GM23338 (cell line): Measurements from ENCODE around the gene TLE1. TPM values are rescaled to one million over a fixed set of nuclear protein-coding genes. Genes with fewer than 3 reads are reported as not detected.

Experiments used
- CREB1 ChIP-seq: fragments of 250-450 bp; sonication (Bioruptor Pico); IDR thresholded peaks from 2 replicates; pipeline ENCODE4 v1.5.0; 2020; ENCODE audit warnings: low read depth, mild to moderate bottlenecking, moderate library complexity
- EZH2phosphoT487 ChIP-seq: fragments of 200-600 bp; sonication (generic); IDR thresholded peaks from one replicate; pipeline ENCODE4 v1.8.1; 2018; ENCODE audit warnings: antibody characterized with exemption; ENCODE audit not compliant: unreplicated experiment
- NANOG ChIP-seq: IDR thresholded peaks from 2 replicates; pipeline ENCODE4 v1.6.1; 2016; ENCODE audit warnings: antibody characterized with exemption, borderline replicate concordance
- POLR2AphosphoS5 ChIP-seq: IDR thresholded peaks from 2 replicates; pipeline ENCODE4 v1.6.1; 2016; ENCODE audit warnings: antibody characterized with exemption, low read depth
- ZNF114 ChIP-seq: fragments of 250-450 bp; sonication (Bioruptor Pico); IDR thresholded peaks from 2 replicates; pipeline ENCODE4 v1.5.0; 2020; ENCODE audit warnings: mild to moderate bottlenecking, moderate library complexity
- ZNF331 ChIP-seq: fragments of 250-450 bp; sonication (Bioruptor Pico); IDR thresholded peaks from 2 replicates; pipeline ENCODE4 v1.5.0; 2020; ENCODE audit warnings: low read depth, mild to moderate bottlenecking, moderate library complexity
- polyA plus RNA-seq: library from polyadenylated mRNA; unstranded; fragments of >200 nt; fragmentation: Nextera tagmentation; extraction: Ambion mirVana; gene quantifications from 2 replicates; pipeline ENCODE4 v1.2.1, GENCODE V29; 2016
- total RNA-seq: library from RNA; depleted of rRNA; stranded (reverse); fragments of >200 nt; shearing (Covaris generic); gene quantifications from 2 replicates; pipeline ENCODE4 v1.2.3, GENCODE V29; 2014
- TF ChIP-seq, protein P1 (sequence below): fragments of 250-450 bp; sonication (Bioruptor Pico); IDR thresholded peaks from 2 replicates; pipeline ENCODE4 v1.5.0; 2020; ENCODE audit warnings: mild to moderate bottlenecking, moderate library complexity
- TF ChIP-seq, protein P2 (sequence below): IDR thresholded peaks from 2 replicates; pipeline ENCODE4 v1.6.1; 2016; ENCODE audit warnings: antibody characterized with exemption
- TF ChIP-seq, protein P3 (sequence below): IDR thresholded peaks from one replicate; pipeline ENCODE4 v1.6.1; 2018; ENCODE audit warnings: antibody characterized with exemption; ENCODE audit not compliant: unreplicated experiment

The TLE1 gene
- total and polyA plus RNA-seq, 2 experiments from 2014 or later: 58.1 to 132 TPM

DNA sequence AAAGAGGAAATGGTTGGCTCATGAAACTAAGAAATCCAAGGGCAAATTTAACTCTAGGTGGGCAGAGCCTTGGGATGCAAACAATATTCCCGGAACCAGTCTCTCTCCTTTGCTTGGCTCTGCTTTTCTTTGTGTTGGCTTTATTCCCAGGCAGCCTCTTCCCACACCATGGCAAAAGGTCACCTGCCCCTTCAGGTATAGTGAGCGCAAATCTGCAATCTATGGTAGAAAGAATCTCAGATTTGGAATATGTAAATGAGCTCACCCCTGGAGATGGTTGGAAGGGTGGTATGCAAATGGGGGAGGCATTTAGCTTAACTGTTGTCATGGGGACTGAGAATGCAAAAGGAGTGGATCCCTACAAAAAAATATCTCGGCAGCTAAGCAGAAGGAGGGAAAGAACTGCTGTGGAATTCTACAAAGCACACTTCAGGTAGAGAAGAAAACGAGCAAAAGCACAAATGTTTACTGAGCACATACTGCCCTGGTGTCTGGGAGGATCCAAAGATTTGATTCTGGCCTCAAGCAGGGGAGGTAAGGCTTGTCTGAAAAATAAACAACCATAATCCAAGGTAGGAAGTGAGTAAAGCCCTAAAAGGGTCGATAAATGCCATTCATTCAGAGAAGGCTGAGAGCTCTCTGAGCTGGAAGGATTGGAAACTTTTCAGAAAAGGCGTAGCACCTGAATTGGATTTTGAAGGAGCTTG lies 139.7 kb downstream of the TLE1 start (continued):
- TF ChIP-seq, protein P1, sequence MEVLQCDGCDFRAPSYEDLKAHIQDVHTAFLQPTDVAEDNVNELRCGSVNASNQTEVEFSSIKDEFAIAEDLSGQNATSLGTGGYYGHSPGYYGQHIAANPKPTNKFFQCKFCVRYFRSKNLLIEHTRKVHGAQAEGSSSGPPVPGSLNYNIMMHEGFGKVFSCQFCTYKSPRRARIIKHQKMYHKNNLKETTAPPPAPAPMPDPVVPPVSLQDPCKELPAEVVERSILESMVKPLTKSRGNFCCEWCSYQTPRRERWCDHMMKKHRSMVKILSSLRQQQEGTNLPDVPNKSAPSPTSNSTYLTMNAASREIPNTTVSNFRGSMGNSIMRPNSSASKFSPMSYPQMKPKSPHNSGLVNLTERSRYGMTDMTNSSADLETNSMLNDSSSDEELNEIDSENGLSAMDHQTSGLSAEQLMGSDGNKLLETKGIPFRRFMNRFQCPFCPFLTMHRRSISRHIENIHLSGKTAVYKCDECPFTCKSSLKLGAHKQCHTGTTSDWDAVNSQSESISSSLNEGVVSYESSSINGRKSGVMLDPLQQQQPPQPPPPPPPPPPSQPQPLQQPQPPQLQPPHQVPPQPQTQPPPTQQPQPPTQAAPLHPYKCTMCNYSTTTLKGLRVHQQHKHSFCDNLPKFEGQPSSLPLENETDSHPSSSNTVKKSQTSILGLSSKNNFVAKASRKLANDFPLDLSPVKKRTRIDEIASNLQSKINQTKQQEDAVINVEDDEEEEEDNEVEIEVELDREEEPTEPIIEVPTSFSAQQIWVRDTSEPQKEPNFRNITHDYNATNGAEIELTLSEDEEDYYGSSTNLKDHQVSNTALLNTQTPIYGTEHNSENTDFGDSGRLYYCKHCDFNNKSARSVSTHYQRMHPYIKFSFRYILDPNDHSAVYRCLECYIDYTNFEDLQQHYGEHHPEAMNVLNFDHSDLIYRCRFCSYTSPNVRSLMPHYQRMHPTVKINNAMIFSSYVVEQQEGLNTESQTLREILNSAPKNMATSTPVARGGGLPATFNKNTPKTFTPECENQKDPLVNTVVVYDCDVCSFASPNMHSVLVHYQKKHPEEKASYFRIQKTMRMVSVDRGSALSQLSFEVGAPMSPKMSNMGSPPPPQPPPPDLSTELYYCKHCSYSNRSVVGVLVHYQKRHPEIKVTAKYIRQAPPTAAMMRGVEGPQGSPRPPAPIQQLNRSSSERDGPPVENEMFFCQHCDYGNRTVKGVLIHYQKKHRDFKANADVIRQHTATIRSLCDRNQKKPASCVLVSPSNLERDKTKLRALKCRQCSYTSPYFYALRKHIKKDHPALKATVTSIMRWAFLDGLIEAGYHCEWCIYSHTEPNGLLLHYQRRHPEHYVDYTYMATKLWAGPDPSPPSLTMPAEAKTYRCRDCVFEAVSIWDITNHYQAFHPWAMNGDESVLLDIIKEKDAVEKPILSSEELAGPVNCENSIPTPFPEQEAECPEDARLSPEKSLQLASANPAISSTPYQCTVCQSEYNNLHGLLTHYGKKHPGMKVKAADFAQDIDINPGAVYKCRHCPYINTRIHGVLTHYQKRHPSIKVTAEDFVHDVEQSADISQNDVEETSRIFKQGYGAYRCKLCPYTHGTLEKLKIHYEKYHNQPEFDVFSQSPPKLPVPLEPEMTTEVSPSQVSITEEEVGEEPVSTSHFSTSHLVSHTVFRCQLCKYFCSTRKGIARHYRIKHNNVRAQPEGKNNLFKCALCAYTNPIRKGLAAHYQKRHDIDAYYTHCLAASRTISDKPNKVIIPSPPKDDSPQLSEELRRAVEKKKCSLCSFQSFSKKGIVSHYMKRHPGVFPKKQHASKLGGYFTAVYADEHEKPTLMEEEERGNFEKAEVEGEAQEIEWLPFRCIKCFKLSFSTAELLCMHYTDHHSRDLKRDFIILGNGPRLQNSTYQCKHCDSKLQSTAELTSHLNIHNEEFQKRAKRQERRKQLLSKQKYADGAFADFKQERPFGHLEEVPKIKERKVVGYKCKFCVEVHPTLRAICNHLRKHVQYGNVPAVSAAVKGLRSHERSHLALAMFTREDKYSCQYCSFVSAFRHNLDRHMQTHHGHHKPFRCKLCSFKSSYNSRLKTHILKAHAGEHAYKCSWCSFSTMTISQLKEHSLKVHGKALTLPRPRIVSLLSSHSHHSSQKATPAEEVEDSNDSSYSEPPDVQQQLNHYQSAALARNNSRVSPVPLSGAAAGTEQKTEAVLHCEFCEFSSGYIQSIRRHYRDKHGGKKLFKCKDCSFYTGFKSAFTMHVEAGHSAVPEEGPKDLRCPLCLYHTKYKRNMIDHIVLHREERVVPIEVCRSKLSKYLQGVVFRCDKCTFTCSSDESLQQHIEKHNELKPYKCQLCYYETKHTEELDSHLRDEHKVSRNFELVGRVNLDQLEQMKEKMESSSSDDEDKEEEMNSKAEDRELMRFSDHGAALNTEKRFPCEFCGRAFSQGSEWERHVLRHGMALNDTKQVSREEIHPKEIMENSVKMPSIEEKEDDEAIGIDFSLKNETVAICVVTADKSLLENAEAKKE (CRISPR knock-in tag): no peak
- TF ChIP-seq, protein P2, sequence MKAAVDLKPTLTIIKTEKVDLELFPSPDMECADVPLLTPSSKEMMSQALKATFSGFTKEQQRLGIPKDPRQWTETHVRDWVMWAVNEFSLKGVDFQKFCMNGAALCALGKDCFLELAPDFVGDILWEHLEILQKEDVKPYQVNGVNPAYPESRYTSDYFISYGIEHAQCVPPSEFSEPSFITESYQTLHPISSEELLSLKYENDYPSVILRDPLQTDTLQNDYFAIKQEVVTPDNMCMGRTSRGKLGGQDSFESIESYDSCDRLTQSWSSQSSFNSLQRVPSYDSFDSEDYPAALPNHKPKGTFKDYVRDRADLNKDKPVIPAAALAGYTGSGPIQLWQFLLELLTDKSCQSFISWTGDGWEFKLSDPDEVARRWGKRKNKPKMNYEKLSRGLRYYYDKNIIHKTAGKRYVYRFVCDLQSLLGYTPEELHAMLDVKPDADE: no peak
- no peak for TF ChIP-seq CREB1 (CRISPR knock-in tag)
- no peak for TF ChIP-seq EZH2phosphoT487
- TF ChIP-seq, protein P3, sequence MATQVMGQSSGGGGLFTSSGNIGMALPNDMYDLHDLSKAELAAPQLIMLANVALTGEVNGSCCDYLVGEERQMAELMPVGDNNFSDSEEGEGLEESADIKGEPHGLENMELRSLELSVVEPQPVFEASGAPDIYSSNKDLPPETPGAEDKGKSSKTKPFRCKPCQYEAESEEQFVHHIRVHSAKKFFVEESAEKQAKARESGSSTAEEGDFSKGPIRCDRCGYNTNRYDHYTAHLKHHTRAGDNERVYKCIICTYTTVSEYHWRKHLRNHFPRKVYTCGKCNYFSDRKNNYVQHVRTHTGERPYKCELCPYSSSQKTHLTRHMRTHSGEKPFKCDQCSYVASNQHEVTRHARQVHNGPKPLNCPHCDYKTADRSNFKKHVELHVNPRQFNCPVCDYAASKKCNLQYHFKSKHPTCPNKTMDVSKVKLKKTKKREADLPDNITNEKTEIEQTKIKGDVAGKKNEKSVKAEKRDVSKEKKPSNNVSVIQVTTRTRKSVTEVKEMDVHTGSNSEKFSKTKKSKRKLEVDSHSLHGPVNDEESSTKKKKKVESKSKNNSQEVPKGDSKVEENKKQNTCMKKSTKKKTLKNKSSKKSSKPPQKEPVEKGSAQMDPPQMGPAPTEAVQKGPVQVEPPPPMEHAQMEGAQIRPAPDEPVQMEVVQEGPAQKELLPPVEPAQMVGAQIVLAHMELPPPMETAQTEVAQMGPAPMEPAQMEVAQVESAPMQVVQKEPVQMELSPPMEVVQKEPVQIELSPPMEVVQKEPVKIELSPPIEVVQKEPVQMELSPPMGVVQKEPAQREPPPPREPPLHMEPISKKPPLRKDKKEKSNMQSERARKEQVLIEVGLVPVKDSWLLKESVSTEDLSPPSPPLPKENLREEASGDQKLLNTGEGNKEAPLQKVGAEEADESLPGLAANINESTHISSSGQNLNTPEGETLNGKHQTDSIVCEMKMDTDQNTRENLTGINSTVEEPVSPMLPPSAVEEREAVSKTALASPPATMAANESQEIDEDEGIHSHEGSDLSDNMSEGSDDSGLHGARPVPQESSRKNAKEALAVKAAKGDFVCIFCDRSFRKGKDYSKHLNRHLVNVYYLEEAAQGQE: no peak
- TF ChIP-seq POLR2AphosphoS5: no peak
- TF ChIP-seq ZNF114 (CRISPR knock-in tag): no peak
- no peak for TF ChIP-seq NANOG
- no peak for TF ChIP-seq ZNF331 (CRISPR knock-in tag)
